GM12878 (cell line): Measurements from ENCODE around the gene PNPLA4. TPM values are rescaled to one million over a fixed set of nuclear protein-coding genes. Genes with fewer than 3 reads are reported as not detected.

Experiments
- ATAC-seq: fragments of 200-7000 bp; cut with Tn5 transposase; 3 replicates; pipeline ENCODE4 v1.9.1; 2020; ENCODE audit warnings: mild to moderate bottlenecking, moderate library complexity
- BruUV-seq: library from RNA; stranded (reverse); fragments of 400-500 nt; replicated peaks from 2 replicates; lab custom pipeline; 2021; lab: Mats Ljungman, UMichigan
- CTCF ChIA-PET: fragments of 300-600 bp; sonication (Branson Sonifier 250); formaldehyde crosslinking; extraction: SDS; loops from one replicate; lab custom pipeline; 2021; ENCODE audit warnings: inconsistent platforms; lab: Yijun Ruan, JAX
- POLR2A ChIA-PET: fragments of 350-600 bp; formaldehyde crosslinking; extraction: SDS; loops from one replicate; lab custom pipeline; 2021; ENCODE audit warnings: inconsistent platforms; lab: Charles Lee
- RAD21 ChIA-PET: fragments of 300-600 bp; sonication (Branson Sonifier 250); formaldehyde crosslinking; loops from one replicate; lab custom pipeline; 2023; ENCODE audit warnings: antibody characterized with exemption; ENCODE audit not compliant: unreplicated experiment; lab: Charles Lee
- SMC1A ChIA-PET: fragments of 300-600 bp; sonication (Branson Sonifier 250); formaldehyde crosslinking; loops from one replicate; lab custom pipeline; 2023; ENCODE audit not compliant: unreplicated experiment, uncharacterized antibody; lab: Charles Lee
- DNase-seq: peaks from one replicate; pipeline ENCODE4 v3.0.0-alpha.2; 2011; ENCODE audit warnings: low read depth, low spot score
- FAIRE-seq: peaks from 3 replicates; lab custom pipeline; 2011; peaks lifted over from hg19 to GRCh38; lab: Jason Lieb, UNC
- H2AFZ ChIP-seq: 2 replicates; pipeline ENCODE4 v1.6.0; 2011; ENCODE audit warnings: low read depth, low read length, control low read depth; ENCODE audit not compliant: control insufficient read depth
- H3K27ac ChIP-seq: 2 replicates; pipeline ENCODE4 v1.5.1; 2011; ENCODE audit warnings: control low read depth; ENCODE audit not compliant: control insufficient read depth, insufficient read depth
- H3K27me3 ChIP-seq, 2 experiments: replicated peaks in 1 of 2; 2 replicates each; pipeline versions ENCODE4 v1.6.0 to v1.6.1; 2011; ENCODE audit warnings: low read length in 1 of 2; ENCODE audit not compliant: control insufficient read depth in 2 of 2, insufficient read depth in 2 of 2
- H3K36me3 ChIP-seq, 2 experiments: 2 replicates each; pipeline ENCODE4 v1.5.1; 2011; ENCODE audit warnings: low read length in 1 of 2; ENCODE audit not compliant: control insufficient read depth in 2 of 2, insufficient read depth in 2 of 2
- H3K4me1 ChIP-seq: 2 replicates; pipeline ENCODE4 v1.6.1; 2011; ENCODE audit warnings: mild to moderate bottlenecking, low read length, moderate library complexity, mixed read lengths; ENCODE audit not compliant: control insufficient read depth, insufficient read depth
- H3K4me2 ChIP-seq: 2 replicates; pipeline ENCODE4 v1.6.0; 2011; ENCODE audit warnings: control low read depth; ENCODE audit not compliant: control insufficient read depth, insufficient read depth
- H3K4me3 ChIP-seq: fragments of 200-600 bp; sonication (generic); 2 replicates; pipeline ENCODE4 v1.5.1; 2016
- H3K79me2 ChIP-seq: 2 replicates; pipeline ENCODE4 v1.6.0; 2011; ENCODE audit warnings: low read length; ENCODE audit not compliant: control insufficient read depth, insufficient read depth
- H3K9ac ChIP-seq: 2 replicates; pipeline ENCODE4 v1.8.0; 2011; ENCODE audit warnings: low read length, control low read depth, mixed read lengths; ENCODE audit not compliant: control insufficient read depth, insufficient read depth
- H3K9me3 ChIP-seq: replicated peaks from 3 replicates; pipeline ENCODE4 v1.5.1; 2011; ENCODE audit warnings: mild to moderate bottlenecking, low read length; ENCODE audit not compliant: control insufficient read depth, insufficient read depth
- H4K20me1 ChIP-seq: 2 replicates; pipeline ENCODE4 v1.6.0; 2011; ENCODE audit not compliant: control insufficient read depth, insufficient read depth
- ATF2 ChIP-seq: IDR thresholded peaks from 2 replicates; pipeline ENCODE4 v1.6.1; 2012; ENCODE audit warnings: low read length, inconsistent platforms
- BMI1 ChIP-seq: fragments of 450-650 bp; IDR thresholded peaks from 2 replicates; pipeline ENCODE4 v1.6.1; 2016; ENCODE audit warnings: mild to moderate bottlenecking, moderate library complexity, borderline replicate concordance
- MEF2B ChIP-seq: fragments of 450-650 bp; IDR thresholded peaks from 2 replicates; pipeline ENCODE4 v1.6.1; 2018; ENCODE audit warnings: mild to moderate bottlenecking, moderate library complexity; ENCODE audit not compliant: partially characterized antibody, poor library complexity, severe bottlenecking
- NR2F1 ChIP-seq: fragments of 450-650 bp; conservative IDR thresholded peaks from 2 replicates; pipeline ENCODE4 v1.6.1; 2017; ENCODE audit warnings: mild to moderate bottlenecking
- PAX8 ChIP-seq: fragments of 450-650 bp; IDR thresholded peaks from 2 replicates; pipeline ENCODE4 v1.6.1; 2017; ENCODE audit warnings: mild to moderate bottlenecking, moderate library complexity
- PML ChIP-seq: IDR thresholded peaks from 2 replicates; pipeline ENCODE4 v1.6.1; 2012; ENCODE audit warnings: low read length, inconsistent platforms
- RFX5 ChIP-seq: IDR thresholded peaks from 2 replicates; pipeline ENCODE4 v1.6.1; 2011; ENCODE audit warnings: low read depth, low read length, improper control_type of control experiment
- RUNX3 ChIP-seq: IDR thresholded peaks from 2 replicates; pipeline ENCODE4 v1.6.1; 2012; ENCODE audit warnings: low read length, inconsistent platforms
- SMAD5 ChIP-seq: IDR thresholded peaks from 2 replicates; pipeline ENCODE4 v1.6.1; 2016; ENCODE audit warnings: antibody characterized with exemption, low read depth
- TCF12 ChIP-seq: IDR thresholded peaks from 2 replicates; pipeline ENCODE4 v1.6.1; 2011; ENCODE audit warnings: low read depth, mild to moderate bottlenecking, low read length
- TCF7 ChIP-seq: IDR thresholded peaks from 2 replicates; pipeline ENCODE4 v1.6.1; 2014; ENCODE audit warnings: antibody characterized with exemption, borderline replicate concordance
- ZBTB40 ChIP-seq: fragments of 450-650 bp; IDR thresholded peaks from 2 replicates; pipeline ENCODE4 v1.6.1; 2016; ENCODE audit warnings: mild to moderate bottlenecking, moderate library complexity, borderline replicate concordance
- ZNF217 ChIP-seq: fragments of 450-650 bp; IDR thresholded peaks from 2 replicates; pipeline ENCODE4 v1.6.1; 2017; ENCODE audit warnings: antibody characterized with exemption, mild to moderate bottlenecking
- ZNF24 ChIP-seq: fragments of 450-650 bp; IDR thresholded peaks from 2 replicates; pipeline ENCODE4 v1.6.1; 2017; ENCODE audit warnings: antibody characterized with exemption, mild to moderate bottlenecking
- ZSCAN29 ChIP-seq: fragments of 450-650 bp; IDR thresholded peaks from 2 replicates; pipeline ENCODE4 v1.6.1; 2017; ENCODE audit warnings: mild to moderate bottlenecking, moderate library complexity
- WGBS: methylation state at CpG from one replicate; pipeline ENCODE4 v1.1.6; 2016; ENCODE audit warnings: low lambda C conversion rate; ENCODE audit not compliant: insufficient replicate concordance, insufficient coverage; ENCODE audit errors: missing lambda C conversion rate; 5-methylcytosine and 5-hydroxymethylcytosine counted together
- in situ Hi-C: fragments of 300-500 bp; cut with MboI; formaldehyde crosslinking; loops from 9 replicates; pipeline ENCODE4 v1.14.3; 2018; ENCODE audit warnings: mixed read lengths
- intact Hi-C: fragments of 100-400 bp; cut with micrococcal nuclease; formaldehyde crosslinking; loops from one replicate; pipeline ENCODE4 v1.14.2; 2022; ENCODE audit not compliant: unreplicated experiment
- polyA plus RNA-seq, 11 experiments: library from polyadenylated mRNA; depleted of rRNA in 4 of 11; unstranded in 6 of 11; stranded (reverse) in 5 of 11; fragments of >200 nt; fragmentation: Nextera tagmentation in 4 of 11; fragmentation: Illumina TruSeq in 1 of 11; extraction: Ambion mirVana in 4 of 11; extraction: Trizol in 1 of 11; gene quantifications; 1 replicate in 1 of 11; 2 replicates in 10 of 11; pipeline versions ENCODE4 v1.2.1 to v1.2.3, GENCODE V29; 2011 to 2016; ENCODE audit warnings: inconsistent platforms in 2 of 11, missing spikeins in 2 of 11, low read depth in 1 of 11
- total RNA-seq, 4 experiments: library from RNA; depleted of rRNA in 3 of 4; stranded (reverse); fragments of >200 nt in 3 of 4; fragmentation: Illumina TruSeq in 1 of 4; extraction: Trizol in 1 of 4; gene quantifications; 2 replicates each; pipeline versions ENCODE4 v1.2.1 to v1.2.3, GENCODE V29; 2013 to 2021

Gene PNPLA4
- total and polyA plus RNA-seq, 10 of the 15 experiments (the other 5 are each of a cell fraction or from before 2014, with no cell fraction given), result 18.0 to 53.0 (median 33.6) TPM

- no peaks in the 10 kb centered on the region for H3K79me2 ChIP-seq
- no peaks in the 10 kb centered on the region for H4K20me1 ChIP-seq
- intact Hi-C loops (no loop called here), in situ Hi-C loops (no loop called here)
- no peaks in the 10 kb centered on the region for H3K9me3 ChIP-seq
- DNase-seq (no peak), ATAC-seq (peak; percentile 71), FAIRE-seq (no peak)
- no TSS peak for BruUV-seq
- SMC1A ChIA-PET, result no interaction called here
- no peak overlapping the region for H3K4me2 ChIP-seq
- H3K27me3 ChIP-seq, result no peaks in the 10 kb centered on the region
- H3K9ac ChIP-seq, result no peak overlapping the region
- TF ChIP-seq TCF12 (peak; percentile 82), TCF7 (peak; percentile 49; the same call in 1 of the 2 replicates), SMAD5 (no peak), ATF2 (no peak), NR2F1 (no peak), RUNX3 (peak; percentile 67)
- no peaks in the 10 kb centered on the region for H3K36me3 ChIP-seq
- POLR2A ChIA-PET, result no interaction called here
- no peak overlapping the region for H2AFZ ChIP-seq
- H3K4me3 ChIP-seq, result no peak overlapping the region
- H3K4me1 ChIP-seq, result no peaks in the 10 kb centered on the region
- H3K27ac ChIP-seq, result no peak overlapping the region
- RAD21 ChIA-PET, result interaction anchor here (1.5 kb wide), 1 partner anchor 38 kb away, joined by 3 read pairs; the partner anchor contains the start of gene PNPLA4
- WGBS, result 15% methylated on average over 2 of the region's 2 CpGs
- CTCF ChIA-PET, result interaction anchor here (0.7 to 1.4 kb wide), 2 partner anchors 36 to 37 kb away, joined by 3 to 6 read pairs; no protein-coding TSS in a partner anchor
These were observed 38.1 kb downstream of the PNPLA4 start for GRCh38 chrX:7889135-7889534.

GRCh38 chrX:7876957-7877356 lies 50.3 kb downstream of the PNPLA4 start:
- H3K36me3 ChIP-seq, result no peaks in the 10 kb centered on the region
- BruUV-seq, result no TSS peak
- in situ Hi-C loops (no loop called here), intact Hi-C loops (no loop called here)
- H3K79me2 ChIP-seq, result no peaks in the 10 kb centered on the region
- no peaks in the 10 kb centered on the region for H3K9me3 ChIP-seq
- no peak overlapping the region for H2AFZ ChIP-seq
- H3K27me3 ChIP-seq, result no peaks in the 10 kb centered on the region
- H3K4me3 ChIP-seq, result no peak overlapping the region
- ChIA-PET CTCF (no interaction called here), SMC1A (no interaction called here), RAD21 (no interaction called here), POLR2A (no interaction called here)
- no peak for FAIRE-seq
- 3% methylated on average over 2 of the region's 2 CpGs for WGBS
- H3K4me2 ChIP-seq, result no peak overlapping the region
- H3K9ac ChIP-seq, result no peak overlapping the region
- H4K20me1 ChIP-seq, result no peaks in the 10 kb centered on the region
- DNase-seq, result no peak
- no peaks in the 10 kb centered on the region for H3K4me1 ChIP-seq
- ATAC-seq, result no peak
- H3K27ac ChIP-seq, result no peak overlapping the region
- TF ChIP-seq BMI1, result no peak
- TF ChIP-seq PML, result no peak
- TF ChIP-seq ZNF24, result no peak
- no peak for TF ChIP-seq MEF2B
- no peak for TF ChIP-seq ZNF217
- TF ChIP-seq RFX5, result no peak
- TF ChIP-seq ZSCAN29, result no peak
- TF ChIP-seq ZBTB40, result no peak
- no peak for TF ChIP-seq PAX8
